Measurements from ENCODE around the gene TCF19. TPM values are rescaled to one million over a fixed set of nuclear protein-coding genes. Genes with fewer than 3 reads are reported as not detected.

TCF19 gene
- polyA plus RNA-seq, 2 of the 4 experiments (the other 2 are of a cell fraction): 7.4 to 11.2 TPM

GRCh38 chr6:31210741-31211532 is 52.5 kb downstream of the TCF19 start:
- TF ChIP-seq ZFP36 (IDR thresholded peaks at IDR 0.05; ENCODE audit: borderline replicate concordance, partially characterized antibody) (no peak), JUNB (IDR thresholded peaks at IDR 0.05) (no peak), ZSCAN20 (CRISPR knock-in tag; IDR thresholded peaks at IDR 0.05) (no peak), HDAC2 (IDR thresholded peaks at IDR 0.05) (no peak), USF2 (IDR thresholded peaks at IDR 0.05) (no peak), ELK1 (IDR thresholded peaks at IDR 0.05; ENCODE audit: low read depth, low read length) (no peak), ATOH8 (CRISPR knock-in tag; IDR thresholded peaks at IDR 0.05; ENCODE audit: low read depth) (no peak), MAFK (IDR thresholded peaks at IDR 0.05; ENCODE audit: partially characterized antibody) (no peak), RARB (CRISPR knock-in tag; IDR thresholded peaks at IDR 0.05) (no peak), CBX8 (IDR thresholded peaks at IDR 0.05) (no peak), ESRRA (IDR thresholded peaks at IDR 0.05; ENCODE audit: borderline replicate concordance, low read length) (no peak), TFCP2L1 (CRISPR knock-in tag; IDR thresholded peaks at IDR 0.05) (no peak), E2F6 (IDR thresholded peaks at IDR 0.05; ENCODE audit: borderline replicate concordance, low read depth) (no peak)
- no peak for DNase-seq (ENCODE audit: low read depth in 1 of 2, low spot score in 1 of 2)
- H3K4me2 ChIP-seq: no peak overlapping the region
- WGBS (ENCODE audit: missing lambda C conversion rate): 64% methylated on average over 5 of the region's 5 CpGs
- FAIRE-seq: no peak
- 0 out of 3 replicates have a peak, but pooled peaks cover under 1% of the 10 kb centered on the region for H3K9me3 ChIP-seq
- H3K27ac ChIP-seq: no peak overlapping the region
- H3K4me1 ChIP-seq: no peaks in the 10 kb centered on the region
- ChIA-PET CTCF (interaction anchor here (1.0 to 2.1 kb wide), 4 partner anchors 13 to 156 kb away, joined by 3 to 8 read pairs (median 5); no protein-coding TSS in a partner anchor), POLR2A (no interaction called here)
- no peak overlapping the region for H3K4me3 ChIP-seq
- ATAC-seq: no peak

Small RNAs within 50 kb of the gene (small RNA-seq; reads per million reads assigned to genes)
- gene POLR2LP1: 0 reads per million in 6 experiments

Other genes with a start within 250 kb of the TCF19 start
- 15.5 and 16.1 TPM in 2 replicates for gene VARS2, start 244.4 kb upstream of the TCF19 start, polyA plus RNA-seq (2011; rRNA removed)
- gene VARS2, start 244.4 kb upstream of the TCF19 start, polyA plus RNA-seq (2017; fragmentation: RNase III; extraction: RNeasy Plus Mini Kit Qiagen cat#74134 plus additional on column Dnase treatment): 12.4 to 15.2 TPM (median 15.0 TPM) in 3 replicates
- gene SFTA2, start 226.4 kb upstream of the TCF19 start, polyA plus RNA-seq (2011; rRNA removed): not detected in 2 replicates
- gene SFTA2, start 226.4 kb upstream of the TCF19 start, polyA plus RNA-seq (2017; fragmentation: RNase III; extraction: RNeasy Plus Mini Kit Qiagen cat#74134 plus additional on column Dnase treatment): not detected in 3 replicates
- 0.01 and 0.07 TPM in 2 replicates for gene MUCL3, start 217.6 kb upstream of the TCF19 start, polyA plus RNA-seq (2011; rRNA removed)
- gene MUCL3, start 217.6 kb upstream of the TCF19 start, polyA plus RNA-seq (2017; fragmentation: RNase III; extraction: RNeasy Plus Mini Kit Qiagen cat#74134 plus additional on column Dnase treatment): 0.03 to 0.08 TPM (median 0.04 TPM) in 3 replicates
- not detected in 2 replicates for gene MUC21, start 174.9 kb upstream of the TCF19 start, polyA plus RNA-seq (2011; rRNA removed)
- gene MUC21, start 174.9 kb upstream of the TCF19 start, polyA plus RNA-seq (2017; fragmentation: RNase III; extraction: RNeasy Plus Mini Kit Qiagen cat#74134 plus additional on column Dnase treatment): not detected in 3 replicates
- gene MUC22, start 148.1 kb upstream of the TCF19 start, polyA plus RNA-seq (2011; rRNA removed): not detected in 2 replicates
- gene MUC22, start 148.1 kb upstream of the TCF19 start, polyA plus RNA-seq (2017; fragmentation: RNase III; extraction: RNeasy Plus Mini Kit Qiagen cat#74134 plus additional on column Dnase treatment): not detected in 3 replicates
- gene C6orf15, start 46.0 kb upstream of the TCF19 start, polyA plus RNA-seq (2011; rRNA removed): not detected in 2 replicates
- gene C6orf15, start 46.0 kb upstream of the TCF19 start, polyA plus RNA-seq (2017; fragmentation: RNase III; extraction: RNeasy Plus Mini Kit Qiagen cat#74134 plus additional on column Dnase treatment): not detected in 3 replicates
- 2.3 and 5.8 TPM in 2 replicates for gene PSORS1C1, start 43.8 kb upstream of the TCF19 start, polyA plus RNA-seq (2011; rRNA removed)
- 3.0 to 4.3 TPM (median 4.3 TPM) in 3 replicates for gene PSORS1C1, start 43.8 kb upstream of the TCF19 start, polyA plus RNA-seq (2017; fragmentation: RNase III; extraction: RNeasy Plus Mini Kit Qiagen cat#74134 plus additional on column Dnase treatment)
- gene CDSN, start 38.1 kb upstream of the TCF19 start, polyA plus RNA-seq (2011; rRNA removed): not detected in 2 replicates
- gene CDSN, start 38.1 kb upstream of the TCF19 start, polyA plus RNA-seq (2017; fragmentation: RNase III; extraction: RNeasy Plus Mini Kit Qiagen cat#74134 plus additional on column Dnase treatment): not detected in 3 replicates
- gene PSORS1C2, start 19.5 kb upstream of the TCF19 start, polyA plus RNA-seq (2011; rRNA removed): not detected in 2 replicates
- gene PSORS1C2, start 19.5 kb upstream of the TCF19 start, polyA plus RNA-seq (2017; fragmentation: RNase III; extraction: RNeasy Plus Mini Kit Qiagen cat#74134 plus additional on column Dnase treatment): 0.08 TPM in 1 of 3 replicates, not detected in the others
- 7.4 and 8.6 TPM in 2 replicates for gene CCHCR1, start 787 bp upstream of the TCF19 start, polyA plus RNA-seq (2011; rRNA removed)
- 15.2 to 15.3 TPM (median 15.3 TPM) in 3 replicates for gene CCHCR1, start 787 bp upstream of the TCF19 start, polyA plus RNA-seq (2017; fragmentation: RNase III; extraction: RNeasy Plus Mini Kit Qiagen cat#74134 plus additional on column Dnase treatment)
- gene POU5F1, start 12.1 kb downstream of the TCF19 start, polyA plus RNA-seq (2011; rRNA removed): 2.7 and 3.9 TPM in 2 replicates
- gene POU5F1, start 12.1 kb downstream of the TCF19 start, polyA plus RNA-seq (2017; fragmentation: RNase III; extraction: RNeasy Plus Mini Kit Qiagen cat#74134 plus additional on column Dnase treatment): 2.7 to 3.5 TPM (median 2.8 TPM) in 3 replicates
- 22.6 and 36.3 TPM in 2 replicates for gene HLA-C, start 113.5 kb downstream of the TCF19 start, polyA plus RNA-seq (2011; rRNA removed)
- gene HLA-C, start 113.5 kb downstream of the TCF19 start, polyA plus RNA-seq (2017; fragmentation: RNase III; extraction: RNeasy Plus Mini Kit Qiagen cat#74134 plus additional on column Dnase treatment): 35.7 to 42.1 TPM (median 40.9 TPM) in 3 replicates
- 9.4 and 9.7 TPM in 2 replicates for gene HLA-B, start 198.6 kb downstream of the TCF19 start, polyA plus RNA-seq (2011; rRNA removed)
- gene HLA-B, start 198.6 kb downstream of the TCF19 start, polyA plus RNA-seq (2017; fragmentation: RNase III; extraction: RNeasy Plus Mini Kit Qiagen cat#74134 plus additional on column Dnase treatment): 9.0 to 10.0 TPM (median 9.9 TPM) in 3 replicates
- 20.5 and 22.7 TPM in 2 replicates for gene MICA, start 245.0 kb downstream of the TCF19 start, polyA plus RNA-seq (2011; rRNA removed)
- gene MICA, start 245.0 kb downstream of the TCF19 start, polyA plus RNA-seq (2017; fragmentation: RNase III; extraction: RNeasy Plus Mini Kit Qiagen cat#74134 plus additional on column Dnase treatment): 18.6 to 22.8 TPM (median 20.1 TPM) in 3 replicates

Data from A549 (cell line).